Measurements from ENCODE around the gene ARHGAP6. TPM values are rescaled to one million over a fixed set of nuclear protein-coding genes. Genes with fewer than 3 reads are reported as not detected.

ARHGAP6 gene
- total RNA-seq, 1 donor from 2014 or later = 0.78 TPM

DNA sequence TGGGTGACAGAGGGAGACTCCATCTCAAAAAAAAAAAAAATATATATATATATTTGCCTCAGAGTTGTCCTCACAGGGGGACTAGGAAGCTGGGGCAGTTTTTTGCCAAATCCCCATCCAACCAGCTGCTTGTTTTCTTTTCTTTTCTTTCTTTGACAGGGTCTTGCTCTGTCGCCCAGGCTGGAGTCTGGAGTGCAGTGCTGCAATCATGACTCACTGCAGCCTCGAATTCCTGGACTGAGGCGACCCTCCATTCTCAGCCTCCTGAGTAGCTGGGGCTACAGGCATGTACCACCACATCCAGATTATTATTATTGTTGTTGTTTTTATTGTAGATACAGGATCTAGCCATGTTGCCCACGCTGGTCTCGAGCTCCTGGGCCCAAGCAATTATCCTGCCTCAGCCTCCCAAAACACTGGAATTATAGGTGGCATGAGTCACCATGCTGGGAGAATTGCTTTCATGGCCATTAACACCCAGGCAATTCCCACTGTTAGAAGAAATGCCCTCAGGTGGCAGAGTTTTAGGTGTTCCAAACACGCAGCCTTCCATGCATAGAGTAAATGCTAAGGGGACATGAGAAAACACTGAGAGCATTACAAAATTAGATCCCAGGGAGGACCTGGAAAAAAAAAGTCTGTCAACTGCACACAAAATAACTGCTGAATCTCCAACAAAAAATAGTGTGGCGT is 98.0 kb downstream of the ARHGAP6 start:
- no peak for DNase-seq

DNA sequence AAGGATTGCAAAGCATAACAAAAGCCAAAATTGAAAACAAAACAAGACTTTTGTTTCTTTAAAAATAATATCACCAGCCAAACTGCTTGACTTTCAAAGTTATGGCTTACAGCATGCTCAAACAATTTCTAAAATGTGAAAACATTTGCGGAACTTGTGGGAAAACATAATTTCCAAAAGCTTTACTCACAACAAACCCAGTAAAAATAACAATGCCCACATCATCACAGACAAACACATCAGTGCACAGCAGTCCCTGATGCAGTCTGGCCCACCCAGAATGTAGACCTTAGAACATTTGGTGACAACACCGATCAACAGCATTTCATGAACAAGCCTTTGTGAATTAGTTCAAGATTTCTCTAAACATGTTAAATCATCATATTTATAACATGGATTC is 98.9 kb downstream of the ARHGAP6 start:
- no peak for DNase-seq

DNA sequence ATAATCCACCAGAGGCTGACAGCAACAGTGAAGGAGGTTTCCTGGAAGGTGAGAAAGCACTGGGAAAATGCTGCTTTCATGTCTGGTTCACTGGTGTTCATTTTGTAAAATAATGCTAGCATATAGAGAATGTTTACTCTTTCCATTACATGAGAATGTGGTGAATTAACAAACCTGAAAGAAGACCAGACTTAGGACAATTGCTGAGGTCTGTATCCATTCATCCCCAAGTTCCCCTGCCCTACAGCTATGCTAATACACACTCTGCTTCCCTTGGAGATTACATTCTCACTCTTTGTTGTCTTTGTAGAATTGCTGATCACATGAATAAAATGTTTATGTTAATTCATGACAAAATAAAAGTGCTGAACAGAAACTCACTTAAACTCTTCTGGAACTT is 99.5 kb downstream of the ARHGAP6 start:
- DNase-seq = no peak

DNA sequence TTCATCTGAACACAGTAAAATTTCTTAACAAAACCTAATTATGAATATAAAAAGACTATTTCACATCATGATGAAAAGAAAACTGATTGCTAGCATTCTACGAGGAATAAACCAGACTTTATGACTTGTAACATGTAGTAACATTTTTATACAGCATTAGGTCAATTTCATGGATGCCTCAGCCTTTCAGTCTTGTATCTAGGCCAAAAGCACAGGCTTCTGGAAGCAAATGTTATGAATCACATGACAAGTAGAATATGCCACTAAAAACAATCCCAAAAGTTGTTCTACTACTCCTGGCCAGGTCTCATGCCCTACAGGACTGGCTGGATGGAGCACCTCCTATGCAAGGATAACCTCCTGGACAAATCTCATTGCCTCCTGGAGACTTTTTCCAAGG is 101.2 kb downstream of the ARHGAP6 start:
- DNase-seq = no peak

DNA sequence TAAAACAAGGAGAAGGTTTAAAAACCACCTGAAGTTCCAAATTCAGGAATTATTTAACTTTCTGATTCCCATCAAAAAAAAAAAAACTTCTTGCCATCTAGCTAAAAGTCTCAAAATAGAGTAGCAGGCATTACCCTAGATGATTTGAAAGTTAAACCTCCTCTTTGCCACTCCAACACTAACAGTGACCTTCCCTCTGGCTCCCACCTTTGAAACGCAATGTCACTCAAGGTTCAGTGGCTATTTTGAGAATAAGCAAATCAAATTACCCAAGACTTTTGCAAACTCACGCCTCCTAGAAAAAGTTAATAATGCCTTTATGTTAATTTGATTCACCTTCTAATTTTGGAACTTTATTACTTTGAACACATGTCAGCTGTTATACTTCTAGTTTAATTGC is 103.2 kb downstream of the ARHGAP6 start:
- no peak for DNase-seq

DNA sequence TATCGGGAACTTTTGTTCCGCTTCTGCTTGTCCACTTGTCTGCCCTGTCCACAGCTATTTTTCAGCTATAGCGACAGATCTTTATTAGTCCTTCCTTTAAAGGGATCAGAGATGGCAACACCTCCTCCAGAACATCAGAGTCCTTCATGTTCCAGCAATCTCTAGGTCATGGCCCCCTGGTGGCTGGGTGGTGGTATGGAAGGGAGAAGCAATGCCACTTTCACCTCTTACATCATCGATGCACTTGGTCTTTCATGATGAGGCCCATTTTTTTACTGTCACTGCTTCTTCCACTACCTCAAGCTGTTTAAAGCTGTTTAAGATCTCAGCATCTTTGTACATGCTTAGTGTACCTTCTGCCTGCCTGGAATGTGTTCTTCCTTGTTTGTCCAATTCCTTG is 106.7 kb downstream of the ARHGAP6 start:
- DNase-seq = no peak

DNA sequence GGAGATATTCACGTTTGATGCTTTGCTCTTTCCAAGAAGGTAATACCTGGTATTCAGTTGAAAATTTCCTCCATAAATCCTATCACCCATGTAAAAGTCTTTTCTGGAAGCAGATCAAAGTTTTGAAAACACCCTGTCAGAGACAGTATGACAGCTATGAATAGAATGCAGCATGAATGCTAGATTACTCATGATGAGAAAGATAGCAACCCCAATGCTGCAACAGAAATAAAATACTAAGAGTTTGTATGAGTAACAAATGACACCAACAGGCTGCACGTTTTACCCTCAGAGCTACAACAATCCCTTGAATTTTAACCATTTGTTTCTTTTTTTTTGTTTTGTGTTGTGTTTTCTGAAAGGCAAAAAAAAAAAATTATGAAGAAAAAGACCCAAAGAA is 108.6 kb downstream of the ARHGAP6 start:
- DNase-seq = no peak

DNA sequence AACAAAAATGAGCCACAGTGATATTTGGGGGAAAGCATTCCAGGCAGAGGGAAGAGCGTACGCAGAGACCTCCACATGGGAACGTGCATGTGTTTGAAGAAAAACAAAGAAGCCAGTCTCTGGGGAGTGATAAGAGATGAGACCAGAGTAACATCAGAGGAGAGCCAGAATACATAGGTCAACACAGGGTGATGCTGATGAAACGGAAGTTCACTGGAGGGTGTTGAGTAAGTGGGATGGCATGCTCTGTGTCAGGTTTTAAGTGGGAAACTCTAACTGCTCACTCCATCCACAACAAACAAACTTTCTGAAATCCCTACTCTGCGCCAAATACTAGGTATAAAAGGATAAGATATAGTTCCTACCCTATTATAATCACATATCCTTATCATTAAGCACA is 110.0 kb downstream of the ARHGAP6 start:
- DNase-seq = no peak

DNA sequence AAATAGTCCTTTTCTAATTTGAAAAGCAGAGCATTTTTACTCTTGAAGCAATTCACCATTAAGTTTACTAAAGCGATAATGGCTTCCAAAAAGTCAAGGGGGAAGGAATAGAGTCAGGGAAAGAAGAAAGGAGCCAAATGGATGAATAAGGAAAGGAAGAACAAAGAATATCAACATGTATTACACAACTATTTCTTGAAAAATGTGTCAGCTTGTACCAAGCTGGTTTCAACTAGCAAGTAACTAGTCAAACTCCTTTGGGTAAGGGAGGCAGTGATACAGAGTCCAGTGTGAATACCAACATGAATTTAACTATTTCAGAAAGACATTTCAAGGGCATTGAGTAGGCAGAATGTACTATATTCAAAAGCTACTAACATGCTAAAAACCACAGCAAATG is 112.1 kb downstream of the ARHGAP6 start:
- DNase-seq = no peak

DNA sequence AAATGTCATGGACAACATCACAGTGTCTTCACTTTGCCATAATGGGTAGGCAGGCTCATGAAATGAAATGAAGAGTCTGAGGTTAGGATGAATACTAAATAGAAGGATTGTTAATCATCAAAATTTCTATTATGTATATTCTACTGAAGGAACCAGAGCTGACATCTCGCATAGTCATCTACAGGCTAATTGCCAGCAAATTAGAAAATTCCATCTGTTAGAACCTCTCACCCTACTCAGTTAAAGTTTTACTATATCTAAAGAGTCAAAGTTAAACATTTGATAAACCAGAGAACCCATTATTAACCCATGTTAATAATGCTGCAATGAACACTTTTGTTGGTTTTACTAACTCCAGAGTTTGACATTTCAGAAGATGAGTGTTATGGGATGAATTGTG is 114.6 kb downstream of the ARHGAP6 start:
- DNase-seq = no peak

DNA sequence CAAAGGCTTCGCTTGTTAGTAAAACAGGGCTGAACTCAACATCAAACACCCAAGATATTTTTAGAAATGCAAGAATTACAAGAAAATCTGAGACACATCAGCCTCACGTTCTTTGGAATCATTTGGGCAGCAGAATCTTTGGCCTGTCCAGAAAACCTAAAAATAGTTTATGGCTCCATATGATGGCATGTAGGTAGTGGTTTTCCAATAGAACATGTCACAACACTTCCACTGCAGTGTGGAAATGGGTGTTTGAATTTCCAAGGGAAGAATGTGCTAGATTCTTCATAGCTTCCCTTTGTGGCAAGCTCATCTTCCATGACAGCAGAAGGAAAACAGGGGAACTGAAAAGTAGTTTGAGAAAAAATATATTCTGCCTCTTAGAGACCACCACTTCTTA is 118.8 kb downstream of the ARHGAP6 start:
- no peak for DNase-seq

DNA sequence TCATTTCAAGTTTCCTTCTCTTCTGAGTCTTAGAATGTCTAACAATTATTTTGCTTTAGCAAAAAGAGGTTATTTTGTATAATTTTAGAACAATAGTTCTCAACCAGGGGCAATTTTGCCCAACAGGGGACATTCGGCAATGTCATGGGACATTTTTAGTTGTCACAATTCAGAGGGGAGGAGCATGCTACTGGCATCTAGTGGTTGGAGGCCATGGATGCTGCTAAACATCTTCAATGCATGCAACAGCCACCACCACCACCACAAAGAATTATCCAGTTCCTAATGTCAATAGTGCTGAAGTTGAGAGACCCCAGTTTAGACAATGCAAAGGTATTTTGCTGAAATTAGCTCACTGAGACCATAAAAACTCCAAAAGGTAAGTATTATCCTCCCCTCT is 122.5 kb downstream of the ARHGAP6 start:
- DNase-seq = no peak

DNA sequence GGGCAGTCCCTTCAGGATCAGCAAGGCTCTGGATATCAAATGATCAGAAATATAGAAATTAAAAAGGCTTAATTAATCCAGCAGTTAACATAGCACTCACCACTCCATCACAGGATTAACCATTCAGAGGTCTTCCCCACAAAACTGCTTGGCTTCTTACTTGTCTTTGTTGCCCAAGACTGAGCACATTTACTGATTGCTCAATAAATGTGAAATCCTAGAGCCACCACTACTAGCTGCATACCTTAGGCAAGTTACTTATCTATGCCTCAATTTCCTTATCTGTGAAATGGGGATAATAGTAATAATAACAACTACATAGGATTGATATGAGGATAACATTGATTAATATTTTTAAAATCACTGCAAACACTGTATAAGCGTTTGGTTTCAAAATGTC is 124.2 kb downstream of the ARHGAP6 start:
- no peak for DNase-seq

DNA sequence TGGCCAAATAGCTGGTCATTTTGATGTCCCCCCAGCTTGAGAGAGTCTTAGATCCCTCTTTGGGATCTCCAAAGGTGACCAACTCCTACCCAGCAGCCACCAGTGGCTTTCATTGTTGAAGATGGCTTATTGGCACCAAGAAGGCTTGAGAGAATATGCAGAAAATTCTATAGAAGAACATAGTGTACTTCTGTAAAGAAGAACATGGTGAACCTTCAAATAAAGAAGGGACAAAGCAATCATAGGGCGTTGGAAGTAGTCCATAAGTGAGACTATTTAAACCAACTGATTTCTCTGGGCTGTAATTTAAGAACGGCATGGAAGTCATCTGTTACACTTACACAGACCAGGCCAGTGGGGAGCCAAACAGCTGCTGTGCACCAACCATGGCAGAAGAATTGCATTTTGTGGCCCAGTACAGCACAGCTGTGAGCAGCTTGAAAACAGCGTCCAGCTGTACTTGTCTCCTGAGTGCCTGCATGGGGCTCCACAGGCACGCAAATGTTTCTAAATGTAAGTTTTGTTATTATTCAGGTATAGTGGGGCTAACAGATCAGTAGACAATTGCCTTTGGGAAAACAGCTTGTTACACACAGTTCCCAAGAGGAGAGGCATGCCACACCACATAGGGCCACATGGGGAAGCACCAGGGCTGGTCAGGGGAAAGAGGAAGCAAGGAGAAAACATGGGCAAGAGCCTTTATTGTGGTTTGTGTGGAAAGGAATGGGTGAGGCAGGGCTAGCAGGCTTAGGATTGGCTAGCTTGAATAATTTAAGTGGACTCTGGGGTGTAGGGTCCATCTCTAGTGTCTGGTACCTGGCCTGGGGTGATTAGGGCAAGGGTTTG is 125.0 kb downstream of the ARHGAP6 start:
- no peak for DNase-seq

DNA sequence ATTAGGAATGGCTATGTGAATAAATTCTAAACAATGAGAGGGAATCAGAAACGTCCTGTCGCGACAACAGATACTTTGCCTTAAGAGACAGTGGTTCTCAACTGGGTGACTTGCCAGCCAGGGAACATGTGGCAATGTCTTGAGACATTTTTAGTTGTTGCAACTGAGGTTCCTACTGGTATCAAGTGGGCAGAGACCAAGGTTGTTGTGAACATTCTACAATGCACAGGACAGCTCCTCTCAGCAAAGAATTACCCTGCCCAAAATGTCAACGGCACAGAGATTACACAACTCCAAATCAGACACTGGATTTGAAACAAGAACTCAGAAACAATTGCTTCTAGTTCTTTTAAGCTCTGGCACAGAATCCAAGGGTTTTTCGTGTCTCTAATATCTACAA is 128.6 kb downstream of the ARHGAP6 start:
- DNase-seq = no peak

DNA sequence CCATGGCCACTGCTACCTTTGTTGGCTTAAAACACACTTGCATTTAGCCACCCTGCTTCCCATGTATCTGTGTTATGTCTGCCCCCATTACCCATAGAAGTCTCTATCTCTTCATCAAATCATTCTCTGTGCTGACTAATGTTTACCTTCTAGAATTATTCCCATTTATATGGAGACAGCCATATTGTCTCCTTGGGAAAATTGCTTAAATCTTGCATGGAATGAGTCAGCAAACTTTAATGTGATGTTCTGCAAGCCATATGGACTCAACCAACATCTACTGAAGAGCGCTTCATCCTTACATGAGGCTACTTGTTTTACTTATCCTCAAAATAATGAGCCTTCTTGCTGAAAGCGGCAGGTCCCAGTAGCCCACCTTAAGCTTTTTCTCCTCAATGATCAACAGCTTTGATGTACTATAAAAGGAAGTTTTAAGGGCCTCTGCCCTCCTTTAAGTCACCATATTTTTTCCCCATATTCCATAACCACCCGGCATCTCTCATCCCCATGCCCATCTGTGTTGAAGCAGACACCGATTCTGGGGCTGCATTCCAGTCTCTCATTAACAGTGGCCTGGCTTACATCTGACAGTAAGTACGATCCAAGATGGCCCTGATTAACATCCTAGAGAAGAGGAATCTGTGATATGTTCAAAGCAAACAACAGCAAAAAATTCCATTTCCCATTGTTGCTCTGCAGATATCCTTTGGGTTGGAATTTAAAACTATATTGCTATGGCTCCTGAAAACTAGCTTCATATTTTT is 130.4 kb downstream of the ARHGAP6 start:
- DNase-seq = no peak

DNA sequence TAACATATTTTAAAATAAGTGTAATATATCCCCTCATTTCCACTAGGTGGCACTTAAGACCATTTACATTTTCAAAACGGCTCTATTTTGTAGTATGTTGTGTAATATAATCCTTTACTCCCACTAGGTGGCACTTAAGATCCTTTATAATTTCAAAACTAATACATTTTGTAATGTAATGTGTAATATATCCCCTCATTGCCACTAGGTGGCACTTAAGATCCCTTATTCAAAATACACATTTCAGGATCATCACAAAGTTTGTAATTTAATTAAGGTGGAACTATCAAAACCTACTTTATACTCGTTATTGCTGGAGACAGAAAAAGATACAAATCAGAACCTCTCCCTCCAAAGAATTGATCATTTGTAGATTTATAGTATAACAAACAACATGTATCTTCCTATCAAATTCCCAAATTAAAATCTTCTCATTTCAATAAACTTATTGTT is 132.5 kb downstream of the ARHGAP6 start:
- DNase-seq = no peak

DNA sequence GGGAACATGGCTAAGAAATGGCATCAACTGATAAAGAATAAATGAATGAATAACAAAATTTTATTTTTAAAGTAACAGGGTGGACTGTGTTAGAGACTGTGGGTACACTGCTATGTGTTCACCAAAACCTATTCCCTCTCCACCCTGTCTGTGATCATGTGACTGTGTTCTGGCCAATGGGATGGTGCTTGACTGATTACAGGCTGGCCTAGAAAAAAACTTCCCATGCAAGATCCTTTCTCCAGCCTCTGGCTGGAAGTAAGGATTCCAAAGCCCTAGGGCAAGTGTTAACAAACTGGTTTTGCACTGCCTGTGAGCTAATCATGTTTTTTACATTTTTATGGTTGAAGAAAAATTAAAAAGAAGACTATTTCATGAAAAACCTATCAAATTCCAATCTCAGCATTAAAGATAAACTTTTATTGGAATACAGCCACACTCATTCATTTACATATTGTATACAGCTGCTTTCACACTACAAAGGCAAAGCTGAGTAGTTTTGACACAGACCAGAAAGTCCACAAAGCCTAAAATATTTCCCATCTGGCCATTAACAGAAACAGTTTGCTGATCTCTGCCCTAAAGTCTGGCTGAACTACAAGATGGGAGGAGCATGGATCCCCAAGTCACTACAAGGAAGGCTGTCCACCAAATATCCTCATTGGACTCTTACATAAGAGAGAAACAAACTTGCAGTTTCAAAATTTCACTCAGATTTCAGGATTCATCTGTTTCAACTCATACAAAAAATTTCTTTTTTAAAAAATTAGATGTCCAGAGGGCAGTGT is 133.2 kb downstream of the ARHGAP6 start:
- no peak for DNase-seq

DNA sequence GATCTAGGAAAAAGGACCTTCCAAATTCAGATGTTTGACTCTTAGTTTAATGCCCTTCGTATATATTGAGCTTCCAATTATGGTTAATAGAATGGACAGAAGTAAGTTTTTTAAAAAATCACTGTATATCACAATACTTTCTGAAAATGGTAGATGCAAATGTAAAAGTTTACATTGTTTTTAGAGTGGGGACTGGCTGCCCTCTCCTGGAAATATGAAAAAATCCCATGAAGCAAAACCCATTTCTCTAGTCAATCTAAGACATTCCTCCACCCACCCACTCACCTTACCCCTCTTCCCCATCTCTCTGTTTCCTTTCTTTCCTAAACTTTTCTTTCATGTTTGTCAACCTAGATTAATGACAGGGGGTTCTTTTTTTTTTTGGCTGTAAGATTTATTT is 134.5 kb downstream of the ARHGAP6 start:
- DNase-seq = no peak

DNA sequence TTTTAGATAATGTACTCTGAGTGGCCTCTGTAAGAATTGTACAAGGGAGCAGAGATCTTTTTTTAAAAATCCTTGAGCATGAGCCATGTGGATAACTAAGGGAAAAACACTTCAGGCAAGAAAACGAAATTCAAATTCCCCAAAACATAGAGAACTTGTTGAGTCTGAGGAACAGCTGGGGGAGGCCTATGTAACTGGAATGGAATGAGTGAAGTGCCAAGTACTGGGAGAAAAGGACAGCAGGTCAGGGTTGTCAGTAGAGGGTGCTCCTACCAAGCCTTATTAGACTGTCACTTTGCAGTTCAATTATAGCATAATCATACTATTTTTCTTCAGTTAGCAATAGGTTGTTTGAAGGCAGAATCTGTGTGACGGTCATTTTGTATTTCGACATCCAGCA is 135.1 kb downstream of the ARHGAP6 start:
- no peak for DNase-seq

DNA sequence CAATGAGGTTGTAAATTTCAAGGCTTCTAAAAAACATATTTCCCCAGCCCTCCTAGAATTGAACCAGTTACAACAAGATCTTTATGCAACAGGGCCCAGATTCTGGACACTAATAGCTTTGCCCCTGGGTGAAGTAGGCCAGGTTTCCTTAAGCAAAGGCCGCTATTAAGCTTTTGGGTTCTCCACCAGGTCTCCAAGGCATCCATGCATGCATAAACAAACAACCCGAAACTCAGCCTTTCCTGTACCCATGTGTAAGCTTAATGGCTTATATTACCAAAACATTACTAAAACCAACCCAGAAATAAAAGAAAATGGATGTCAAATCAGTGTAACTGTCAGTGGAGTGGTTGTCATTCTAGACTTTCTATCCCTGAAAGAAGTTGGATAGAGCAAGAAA is 137.1 kb downstream of the ARHGAP6 start:
- no peak for DNase-seq

DNA sequence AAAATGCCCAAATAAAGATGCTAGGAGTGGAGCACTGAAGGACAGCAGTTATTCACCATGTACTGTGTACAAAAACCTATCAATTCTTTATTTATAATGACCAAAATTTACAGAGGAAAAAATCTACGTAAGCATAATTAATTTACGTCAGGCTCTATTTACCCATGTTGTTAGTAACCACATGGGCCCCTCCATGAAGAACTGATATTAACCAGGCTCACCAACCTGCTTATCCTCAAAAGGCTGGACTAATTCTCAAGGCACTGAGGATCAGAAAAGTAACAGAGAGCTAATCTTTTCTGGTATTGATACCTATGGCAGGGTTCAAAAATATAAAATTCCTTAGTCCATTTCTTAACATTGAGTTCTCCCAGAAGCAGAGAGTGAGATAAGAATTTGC is 140.0 kb downstream of the ARHGAP6 start:
- no peak for DNase-seq

All from occipital lobe (tissue), 2 donors.